ENCODE measurements around the gene AFG1L.

DNA sequence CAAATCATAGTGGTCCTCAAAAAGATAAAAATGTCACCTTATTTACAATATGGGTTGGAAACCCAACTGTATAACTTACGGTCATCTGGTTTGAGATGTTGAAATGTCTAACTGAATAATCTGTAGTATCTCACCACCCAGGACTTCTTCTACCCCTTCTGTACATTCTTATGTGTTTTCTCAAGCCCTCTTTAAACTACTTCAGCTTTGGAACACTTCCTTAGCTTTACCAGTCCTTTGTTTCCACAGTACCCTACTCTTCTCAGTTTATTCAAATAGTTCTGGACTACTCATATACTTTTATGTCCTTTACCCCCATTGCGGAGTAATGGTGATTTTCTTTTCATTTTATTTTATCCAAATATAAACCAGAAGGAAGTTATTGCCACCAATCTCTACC, 137.3 kb downstream of the AFG1L start:
- TF ChIP-seq, protein P1, sequence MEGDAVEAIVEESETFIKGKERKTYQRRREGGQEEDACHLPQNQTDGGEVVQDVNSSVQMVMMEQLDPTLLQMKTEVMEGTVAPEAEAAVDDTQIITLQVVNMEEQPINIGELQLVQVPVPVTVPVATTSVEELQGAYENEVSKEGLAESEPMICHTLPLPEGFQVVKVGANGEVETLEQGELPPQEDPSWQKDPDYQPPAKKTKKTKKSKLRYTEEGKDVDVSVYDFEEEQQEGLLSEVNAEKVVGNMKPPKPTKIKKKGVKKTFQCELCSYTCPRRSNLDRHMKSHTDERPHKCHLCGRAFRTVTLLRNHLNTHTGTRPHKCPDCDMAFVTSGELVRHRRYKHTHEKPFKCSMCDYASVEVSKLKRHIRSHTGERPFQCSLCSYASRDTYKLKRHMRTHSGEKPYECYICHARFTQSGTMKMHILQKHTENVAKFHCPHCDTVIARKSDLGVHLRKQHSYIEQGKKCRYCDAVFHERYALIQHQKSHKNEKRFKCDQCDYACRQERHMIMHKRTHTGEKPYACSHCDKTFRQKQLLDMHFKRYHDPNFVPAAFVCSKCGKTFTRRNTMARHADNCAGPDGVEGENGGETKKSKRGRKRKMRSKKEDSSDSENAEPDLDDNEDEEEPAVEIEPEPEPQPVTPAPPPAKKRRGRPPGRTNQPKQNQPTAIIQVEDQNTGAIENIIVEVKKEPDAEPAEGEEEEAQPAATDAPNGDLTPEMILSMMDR (IDR thresholded peaks at IDR 0.05; ENCODE audit: borderline replicate concordance, extremely low read depth, low read length, poor library complexity, severe bottlenecking): no peak
- no peak for TF ChIP-seq EZH2 (IDR thresholded peaks at IDR 0.05; ENCODE audit: borderline replicate concordance, low read depth, low read length, severe bottlenecking)
